ENCODE data around the gene SERPINA6.

- TF ChIP-seq CTCF (IDR thresholded peaks at IDR 0.05) (no peak), POLR2A (IDR thresholded peaks at IDR 0.05) (no peak)
These were observed 40.0 kb downstream of the SERPINA6 start for GRCh38 chr14:94282991-94283723.

All from thyroid gland (tissue), 4 donors.